ENCODE results near the gene FBXL19.
A peak's percentile ranks its signal among the peaks of the same experiment; 100 is the strongest.

The FBXL19 gene

DNA sequence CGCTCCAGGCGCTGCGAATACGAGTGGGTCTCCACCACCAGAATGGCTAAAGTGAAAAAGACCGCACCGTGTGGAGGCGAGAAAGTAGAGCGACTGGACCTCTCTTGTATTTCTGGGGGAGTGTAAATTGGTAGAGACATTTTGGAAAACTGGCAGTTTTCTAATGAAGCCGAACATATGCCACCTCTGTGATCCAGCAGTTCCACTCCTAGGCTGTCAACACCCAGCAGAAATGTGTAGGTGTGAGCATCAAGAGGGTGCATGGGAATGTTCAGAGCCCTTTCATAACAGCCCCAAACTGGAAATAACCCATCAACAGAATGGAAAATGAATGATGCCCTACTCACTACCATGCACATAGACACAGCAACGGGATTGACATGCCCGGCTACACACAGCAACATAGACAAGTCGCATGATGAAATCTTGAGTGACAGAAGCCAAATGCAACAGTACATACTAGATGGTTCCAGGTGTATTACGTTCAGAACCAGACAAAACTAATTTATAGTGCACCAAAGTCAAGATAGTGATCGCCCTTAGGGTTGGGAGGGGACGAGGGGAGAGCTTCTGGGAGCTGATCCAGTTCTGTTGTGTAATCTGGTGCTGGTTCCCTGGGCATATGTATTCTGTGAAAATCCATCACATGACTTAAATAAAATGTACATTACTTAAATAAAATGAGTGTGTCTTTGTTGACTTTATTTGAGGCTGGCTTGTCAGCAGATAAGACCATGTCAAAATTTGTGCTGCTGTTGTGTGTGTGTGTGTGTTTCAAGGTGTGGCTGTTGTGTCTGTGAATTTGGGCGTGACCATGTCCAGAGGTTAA is 28.6 kb upstream of the FBXL19 start:
- H3K36me3 ChIP-seq, result peaks cover 20% of the 10 kb centered on the region
- TF ChIP-seq Cebpa-rat (IDR thresholded peaks at IDR 0.05), result no peak

DNA sequence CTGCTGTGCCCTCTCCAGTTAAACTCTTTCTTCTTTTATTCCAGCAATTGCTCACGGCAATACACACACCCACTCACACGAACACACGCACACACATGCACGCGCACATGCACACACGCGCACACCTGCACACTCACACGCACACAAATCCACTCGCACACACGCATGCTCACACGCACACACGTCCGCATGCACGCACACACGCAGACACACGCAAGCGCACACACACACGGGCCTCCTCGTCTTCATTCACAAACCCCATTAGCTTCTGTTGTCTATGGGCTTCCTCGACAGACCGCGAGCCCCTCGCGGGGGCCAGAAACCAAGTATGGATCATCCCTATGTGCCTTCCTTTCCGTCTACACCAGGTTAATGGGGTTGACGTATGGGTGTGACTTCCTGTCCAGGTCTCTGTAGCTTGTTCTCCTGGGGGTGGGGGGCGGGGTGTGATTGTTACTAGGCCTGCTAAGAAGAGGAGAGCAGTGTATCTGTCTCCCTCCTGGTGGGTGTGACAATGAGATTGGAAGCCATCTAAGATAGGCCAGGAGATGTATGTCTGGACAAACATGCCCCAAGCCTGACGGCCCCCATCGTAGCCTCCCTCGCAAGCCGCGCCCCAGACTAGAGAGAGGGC is 27.6 kb upstream of the FBXL19 start:
- Histone ChIP-seq H3K4me2 (peak overlapping the region; percentile 94), H3K4me3 (peak overlapping the region; percentile 72), H3K27me3 (no peaks in the 10 kb centered on the region), H3K36me3 (peaks cover 10% of the 10 kb centered on the region), H3K9ac (peak overlapping the region; percentile 76; the same call in 1 of the 2 replicates), H4K20me1 (peaks cover 7% of the 10 kb centered on the region; the same call in 1 of the 2 replicates), H3K9me3 (no peaks in the 10 kb centered on the region), H3K27ac (peak overlapping the region; percentile 77; the same call in 1 of the 2 replicates), H3K4me1 (peaks cover 44% of the 10 kb centered on the region)
- TF ChIP-seq Cebpa-rat (IDR thresholded peaks at IDR 0.05), result no peak

More for the DNA sequence above, 28.6 kb upstream of the FBXL19 start:
- Histone ChIP-seq H3K27ac (peak overlapping the region; percentile 83), H3K4me1 (peaks cover 44% of the 10 kb centered on the region), H3K27me3 (no peaks in the 10 kb centered on the region), H3K9ac (peak overlapping the region; percentile 86), H3K4me3 (peak overlapping the region; percentile 79), H4K20me1 (peaks cover 7% of the 10 kb centered on the region; the same call in 1 of the 2 replicates), H3K9me3 (no peaks in the 10 kb centered on the region), H3K4me2 (peak overlapping the region; percentile 98)

DNA sequence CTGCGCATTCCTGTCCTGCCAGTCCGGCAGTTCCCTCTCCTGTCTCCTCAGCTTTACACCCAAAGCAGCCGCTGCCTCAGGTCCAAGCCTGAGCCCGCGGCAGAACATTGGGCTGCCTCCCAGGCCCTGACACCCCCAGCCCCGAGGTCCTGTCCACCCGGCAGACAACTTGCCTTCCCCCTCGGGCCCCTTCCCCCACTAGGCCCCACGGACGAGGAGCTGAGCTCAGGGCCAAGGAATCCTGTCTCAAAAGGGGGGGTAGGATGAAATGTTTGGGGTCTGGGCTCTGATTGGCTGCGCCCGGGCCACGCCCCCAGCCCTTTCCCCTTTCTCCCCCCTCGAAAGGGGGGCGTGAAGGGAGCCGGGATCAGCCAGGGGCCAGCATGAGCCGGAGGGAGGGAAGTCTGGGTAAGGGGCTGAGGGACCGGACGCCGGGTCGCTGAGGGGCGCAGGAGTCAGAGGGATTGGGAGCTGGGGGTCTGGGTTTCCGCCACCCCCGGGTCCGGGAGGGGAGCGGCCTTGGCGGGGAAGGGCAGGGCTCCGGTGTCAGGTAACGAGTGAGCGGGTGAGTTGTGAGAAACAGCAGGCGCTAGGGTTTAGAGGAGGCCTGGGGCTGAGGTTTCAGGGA is 27.0 kb upstream of the FBXL19 start, which contains the start of gene CTF1:
TSS of gene CTF1 (plus strand) at position 354 of the 628 bp plus-strand sequence. CDS start at position 384, 30 bp downstream.
- Histone ChIP-seq H3K9ac (peak within 1 kb of the TSS; percentile 76), H3K27me3 (no peaks in the 10 kb centered on the region), H4K20me1 (peaks cover 7% of the 10 kb centered on the region; the same call in 1 of the 2 replicates), H3K4me3 (peak within 1 kb of the TSS; percentile 72), H3K27ac (peak within 1 kb of the TSS; percentile 77), H3K36me3 (peaks cover 4% of the 10 kb centered on the region), H3K4me2 (peak within 1 kb of the TSS; percentile 94), H3K9me3 (no peaks in the 10 kb centered on the region), H3K4me1 (peaks cover 51% of the 10 kb centered on the region)
- no peak for TF ChIP-seq Cebpa-rat (IDR thresholded peaks at IDR 0.05)

DNA sequence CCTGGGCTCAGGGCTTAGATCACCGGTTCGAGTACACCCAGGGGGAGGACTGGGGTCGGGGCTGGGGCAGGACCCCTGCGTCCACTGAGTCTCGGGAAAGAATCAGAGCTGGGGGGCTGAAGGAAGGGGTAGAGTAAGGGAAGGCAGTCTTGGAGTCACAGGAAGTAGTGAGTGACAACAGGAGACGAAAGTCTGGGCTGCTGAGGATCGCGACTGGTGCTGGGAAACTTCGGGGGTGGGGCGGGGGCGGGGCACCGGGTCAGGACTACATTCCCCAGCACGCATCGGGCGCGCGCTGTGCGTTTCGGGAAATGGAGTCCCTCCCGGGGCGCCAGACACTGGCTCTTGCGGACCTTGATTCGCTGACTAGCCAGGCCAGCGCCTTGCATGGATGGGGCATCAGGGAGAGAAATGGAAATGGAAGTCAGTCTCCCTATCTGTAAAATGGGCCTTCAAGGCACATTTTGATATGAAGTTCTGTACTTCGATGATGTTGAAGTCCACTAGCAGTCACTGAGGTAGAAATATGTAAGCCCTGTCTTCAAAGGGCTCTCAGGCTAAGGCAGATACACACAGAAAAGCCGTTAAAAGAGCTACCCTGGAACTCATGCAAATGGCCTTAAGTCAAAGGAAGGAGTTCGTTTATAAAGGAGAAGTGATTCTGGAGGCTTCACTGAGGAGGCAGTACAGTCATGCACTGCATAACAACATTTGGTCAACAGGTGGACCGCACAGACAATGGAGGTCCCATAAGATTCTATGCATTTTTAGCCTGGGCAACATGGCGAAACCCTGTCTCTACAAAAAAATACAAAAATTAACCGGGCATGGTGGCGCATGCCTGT is 26.3 kb upstream of the FBXL19 start:
- H3K4me2 ChIP-seq, result peak overlapping the region; percentile 94
- H4K20me1 ChIP-seq, result peaks cover 7% of the 10 kb centered on the region; the same call in 1 of the 2 replicates
- peaks cover 57% of the 10 kb centered on the region for H3K4me1 ChIP-seq
- no peaks in the 10 kb centered on the region for H3K36me3 ChIP-seq
- H3K4me3 ChIP-seq, result peak overlapping the region; percentile 72
- H3K9ac ChIP-seq, result peak overlapping the region; percentile 76
- peak overlapping the region; percentile 77 for H3K27ac ChIP-seq
- no peaks in the 10 kb centered on the region for H3K27me3 ChIP-seq
- H3K9me3 ChIP-seq, result no peaks in the 10 kb centered on the region
- TF ChIP-seq Cebpa-rat (IDR thresholded peaks at IDR 0.05), result no peak

DNA sequence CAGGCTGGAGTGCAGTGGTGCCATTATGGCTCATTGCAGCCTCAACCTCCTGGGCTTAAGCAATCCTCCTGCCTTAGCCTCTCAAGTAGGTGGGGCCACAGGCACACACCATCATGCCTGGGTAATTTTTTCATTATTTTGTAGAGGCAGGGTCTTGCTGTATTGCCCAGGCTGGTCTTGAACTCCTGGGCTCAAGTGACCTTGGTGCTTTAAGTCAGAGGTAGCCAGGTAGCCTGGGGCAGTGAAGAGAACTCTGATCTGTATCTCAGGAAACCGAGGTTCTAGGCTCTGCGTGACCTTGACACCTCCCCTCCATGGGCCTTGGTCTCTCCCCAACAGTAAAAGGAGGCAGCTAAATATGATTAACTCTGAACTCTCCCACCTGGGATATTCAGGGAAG is 23.6 kb upstream of the FBXL19 start:
- Histone ChIP-seq H3K4me2 (no peak overlapping the region), H4K20me1 (no peaks in the 10 kb centered on the region), H3K4me1 (peaks cover 61% of the 10 kb centered on the region), H3K9me3 (no peaks in the 10 kb centered on the region), H3K4me3 (no peak overlapping the region), H3K27ac (no peak overlapping the region), H3K9ac (no peak overlapping the region), H3K36me3 (no peaks in the 10 kb centered on the region), H3K27me3 (no peaks in the 10 kb centered on the region)
- TF ChIP-seq Cebpa-rat (IDR thresholded peaks at IDR 0.05), result no peak

DNA sequence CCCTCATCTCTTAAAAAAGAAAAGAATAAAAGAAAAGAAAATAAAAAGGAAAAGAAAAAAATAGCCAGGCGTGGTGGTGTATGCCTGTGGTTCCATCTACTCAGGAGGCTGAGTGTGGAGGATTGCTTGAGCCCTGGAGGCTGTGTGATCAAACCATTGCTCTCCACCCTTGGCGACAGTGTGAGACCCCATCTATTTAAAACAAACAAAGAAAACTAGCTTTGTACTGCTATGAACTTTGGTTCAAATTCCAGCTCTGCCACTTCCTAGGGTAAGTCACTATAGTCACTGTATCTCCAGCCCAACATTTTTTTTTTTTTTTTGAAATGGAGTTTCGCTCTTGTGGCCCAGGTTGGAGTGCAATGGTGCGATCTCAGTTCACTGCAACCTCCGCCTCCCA is 22.8 kb upstream of the FBXL19 start:
- peaks cover 60% of the 10 kb centered on the region for H3K4me1 ChIP-seq

DNA sequence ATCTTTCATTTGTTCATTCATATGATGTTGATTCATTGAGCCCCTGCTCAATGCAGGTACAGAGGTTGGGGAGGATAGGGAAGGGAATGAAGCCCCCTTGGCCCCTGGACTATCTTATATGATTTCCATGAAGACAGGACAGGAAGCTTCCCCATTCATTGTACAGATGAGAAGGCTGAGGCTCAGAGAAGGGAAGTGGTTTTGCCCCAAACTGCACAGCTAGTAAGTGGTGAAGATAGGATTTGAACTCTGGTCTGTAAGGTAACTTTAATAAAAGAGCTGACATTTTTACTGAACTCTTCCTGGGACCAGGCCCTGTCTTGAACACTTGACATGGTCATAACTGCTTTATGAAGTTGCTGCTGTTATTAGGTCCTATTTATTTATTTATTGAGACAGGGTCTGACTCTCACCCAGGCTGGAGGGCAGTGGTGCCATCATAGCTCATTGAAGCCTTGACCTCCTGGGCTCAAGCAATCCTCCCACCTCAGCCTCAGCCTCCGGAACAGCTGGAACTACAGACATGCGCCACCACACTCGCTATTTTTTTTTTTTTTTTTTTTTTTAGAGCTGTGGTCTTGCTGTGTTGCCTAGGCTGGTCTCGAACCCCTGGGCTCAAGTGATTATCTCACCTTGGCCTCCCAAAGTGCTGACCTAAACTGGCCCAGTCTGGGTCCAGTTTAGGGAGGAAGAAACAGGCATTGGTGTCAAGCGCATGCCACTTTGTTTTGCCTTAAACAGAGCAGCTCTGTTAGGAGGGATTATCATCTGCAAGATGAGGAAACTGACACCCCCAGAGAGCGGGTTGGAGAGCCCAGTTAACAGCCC is 22.0 kb upstream of the FBXL19 start:
- TF ChIP-seq Cebpa-rat (IDR thresholded peaks at IDR 0.05), result no peak
- Histone ChIP-seq H3K36me3 (no peaks in the 10 kb centered on the region), H3K4me1 (peaks cover 52% of the 10 kb centered on the region), H3K9ac (peak overlapping the region; percentile 94), H3K9me3 (no peaks in the 10 kb centered on the region), H3K27me3 (no peaks in the 10 kb centered on the region), H3K4me3 (peak overlapping the region; percentile 77), H3K27ac (peak overlapping the region; percentile 98), H4K20me1 (no peaks in the 10 kb centered on the region), H3K4me2 (peak overlapping the region; percentile 88)

More for the DNA sequence above, 22.8 kb upstream of the FBXL19 start:
- H3K4me3 ChIP-seq, result no peak overlapping the region
- no peaks in the 10 kb centered on the region for H4K20me1 ChIP-seq
- no peak for TF ChIP-seq Cebpa-rat (IDR thresholded peaks at IDR 0.05)
- no peaks in the 10 kb centered on the region for H3K9me3 ChIP-seq
- no peaks in the 10 kb centered on the region for H3K27me3 ChIP-seq
- H3K27ac ChIP-seq, result no peak overlapping the region
- no peaks in the 10 kb centered on the region for H3K36me3 ChIP-seq
- no peak overlapping the region for H3K9ac ChIP-seq
- no peak overlapping the region for H3K4me2 ChIP-seq
